ENCODE data around the gene SEMA6A.

GRCh38 chr5:116410336-116410890, 164.2 kb downstream of the SEMA6A start:
- TF ChIP-seq CTCF (IDR thresholded peaks at IDR 0.05; ENCODE audit: insufficient read depth, low read length) (no peak), GABPA (IDR thresholded peaks at IDR 0.05; ENCODE audit: low read depth) (no peak), SPI1 (IDR thresholded peaks at IDR 0.05; ENCODE audit: borderline replicate concordance, low read depth) (no peak)
